SK-N-SH treated with all-trans-retinoic acid at 6 μM for 48 hours (cell line): ENCODE measurements around the gene TTC33.

Experiments used
- CREB5 ChIP-seq: fragments of 250-450 bp; sonication (Bioruptor Pico); IDR thresholded peaks from 2 replicates; pipeline ENCODE4 v1.5.1; 2020; ENCODE audit warnings: low read depth, mild to moderate bottlenecking, moderate library complexity
- CSDC2 ChIP-seq: fragments of 250-450 bp; sonication (Bioruptor Pico); IDR thresholded peaks from 2 replicates; pipeline ENCODE4 v1.5.0; 2020; ENCODE audit warnings: mild to moderate bottlenecking, moderate library complexity
- CSRNP3 ChIP-seq: fragments of 250-450 bp; sonication (Bioruptor Pico); IDR thresholded peaks from 2 replicates; pipeline ENCODE4 v1.5.1; 2021; ENCODE audit warnings: mild to moderate bottlenecking, moderate library complexity
- ISL1 ChIP-seq: fragments of 250-450 bp; sonication (Bioruptor Pico); IDR thresholded peaks from 2 replicates; pipeline ENCODE4 v2.1.2; 2022; ENCODE audit warnings: mild to moderate bottlenecking, moderate library complexity
- PATZ1 ChIP-seq: fragments of 250-450 bp; sonication (Bioruptor Pico); IDR thresholded peaks from 2 replicates; pipeline ENCODE4 v1.8.0; 2020; ENCODE audit warnings: mild to moderate bottlenecking, moderate library complexity, borderline replicate concordance
- RARB ChIP-seq: fragments of 250-450 bp; sonication (Bioruptor Pico); IDR thresholded peaks from 2 replicates; pipeline ENCODE4 v1.8.0; 2021; ENCODE audit warnings: mild to moderate bottlenecking, moderate library complexity
- TCF4 ChIP-seq: fragments of 250-450 bp; sonication (Bioruptor Pico); IDR thresholded peaks from 2 replicates; pipeline ENCODE4 v1.8.0; 2021; ENCODE audit warnings: mild to moderate bottlenecking, moderate library complexity, borderline replicate concordance
- TOX ChIP-seq: fragments of 250-450 bp; sonication (Bioruptor Pico); IDR thresholded peaks from 2 replicates; pipeline ENCODE4 v1.8.0; 2021; ENCODE audit warnings: mild to moderate bottlenecking, moderate library complexity, borderline replicate concordance
- ZFP3 ChIP-seq: fragments of 250-450 bp; sonication (Bioruptor Pico); IDR thresholded peaks from 2 replicates; pipeline ENCODE4 v1.5.0; 2020; ENCODE audit warnings: mild to moderate bottlenecking, moderate library complexity
- ZNF565 ChIP-seq: fragments of 450-650 bp; formaldehyde crosslinking; conservative IDR thresholded peaks from 2 replicates; pipeline ENCODE4 v1.5.0; 2020; ENCODE audit warnings: low read depth, mild to moderate bottlenecking, moderate library complexity
- ZNF70 ChIP-seq: fragments of 450-650 bp; formaldehyde crosslinking; IDR thresholded peaks from 2 replicates; pipeline ENCODE4 v1.5.0; 2020; ENCODE audit warnings: mild to moderate bottlenecking, moderate library complexity

- TF ChIP-seq CREB5 (CRISPR knock-in tag) (no peak), ZNF70 (no peak), RARB (CRISPR knock-in tag) (no peak), TCF4 (no peak), PATZ1 (CRISPR knock-in tag) (no peak), TOX (CRISPR knock-in tag) (no peak), CSRNP3 (CRISPR knock-in tag) (no peak), CSDC2 (CRISPR knock-in tag) (no peak), ISL1 (CRISPR knock-in tag) (no peak), ZFP3 (no peak), ZNF565 (CRISPR knock-in tag) (no peak)
These were observed 41.7 kb upstream of the TTC33 start for GRCh38 chr5:40797273-40798011.
